DMS153 treated with DMSO at 0.1 percent for 48 hours (cell line): ENCODE results near the gene RBP7.
"Not testable (repeated sequence)": the region's sequence is repeated elsewhere in the genome, so short reads cannot be mapped to it uniquely, and the experiment has no call there.

Experiments used
- DNase-seq: peaks from one replicate; lab custom pipeline; 2025; ENCODE audit not compliant: unreplicated experiment; lab: John Stamatoyannopoulos, UW

RBP7 gene

GRCh38 chr1:10028956-10029500 lies 32.0 kb downstream of the RBP7 start:
- not testable (repeated sequence) for DNase-seq

GRCh38 chr1:10031461-10031860 lies 34.4 kb downstream of the RBP7 start:
- no peak for DNase-seq

- peak; percentile 98 for DNase-seq
These were observed 35.7 kb downstream of the RBP7 start, which contains the start of gene UBE4B for GRCh38 chr1:10032590-10033358. Gene UBE4B (plus strand): TSS chr1:10032958. CDS start chr1:10033671, 713 bp downstream.

- DNase-seq: no peak
These were observed 36.4 kb downstream of the RBP7 start for GRCh38 chr1:10033359-10033845.

- DNase-seq: no peak
These were observed 45.7 kb downstream of the RBP7 start for GRCh38 chr1:10042746-10043145.

- no peak for DNase-seq
These were observed 48.7 kb downstream of the RBP7 start for GRCh38 chr1:10045480-10046355.

GRCh38 chr1:10046356-10047085 lies 49.5 kb downstream of the RBP7 start:
- DNase-seq: no peak

- no peak for DNase-seq
These were observed 51.6 kb downstream of the RBP7 start for GRCh38 chr1:10048601-10049000.

- DNase-seq: no peak
These were observed 53.6 kb downstream of the RBP7 start for GRCh38 chr1:10050611-10051010.

- no peak for DNase-seq
These were observed 54.6 kb downstream of the RBP7 start for GRCh38 chr1:10051656-10052055.

- DNase-seq: no peak
These were observed 55.3 kb downstream of the RBP7 start for GRCh38 chr1:10052347-10052746.

- DNase-seq: no peak
These were observed 57.4 kb downstream of the RBP7 start for GRCh38 chr1:10054465-10054864.

- DNase-seq: peak; percentile 49
These were observed 59.6 kb downstream of the RBP7 start for GRCh38 chr1:10056599-10056987.

- no peak for DNase-seq
These were observed 60.3 kb downstream of the RBP7 start for GRCh38 chr1:10057343-10057742.

GRCh38 chr1:10057796-10058195 lies 60.8 kb downstream of the RBP7 start:
- no peak for DNase-seq

GRCh38 chr1:10059342-10059718 lies 62.3 kb downstream of the RBP7 start:
- DNase-seq: peak; percentile 25

- no peak for DNase-seq
These were observed 63.5 kb downstream of the RBP7 start for GRCh38 chr1:10060311-10061100.

- no peak for DNase-seq
These were observed 64.2 kb downstream of the RBP7 start for GRCh38 chr1:10061276-10061675.

- DNase-seq: no peak
These were observed 66.8 kb downstream of the RBP7 start for GRCh38 chr1:10063878-10064277.
